Measurements from ENCODE around the gene DNAJC3.

DNA sequence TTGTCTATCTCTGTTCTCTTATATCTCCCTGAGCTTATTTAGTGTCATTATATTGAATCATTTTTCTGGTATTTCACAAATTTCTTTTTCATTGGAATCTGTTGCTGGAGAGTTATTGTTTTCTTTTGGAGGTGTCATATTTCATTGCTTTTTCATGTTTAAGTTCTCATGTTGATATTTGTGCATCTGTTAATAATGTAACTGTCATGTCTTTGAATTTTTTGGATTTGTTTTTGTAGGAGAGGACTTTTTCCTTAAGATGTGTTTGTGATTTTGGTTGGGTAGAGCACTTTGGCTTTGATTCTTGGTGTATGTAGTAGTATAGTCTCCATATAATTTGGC is 64.0 kb downstream of the DNAJC3 start:
- no peak for TF ChIP-seq CTCF (IDR thresholded peaks at IDR 0.05; ENCODE audit: low read depth, low read length, poor library complexity, severe bottlenecking)
- no peak for TF ChIP-seq EZH2phosphoT487 (IDR thresholded peaks at IDR 0.05; ENCODE audit: borderline replicate concordance, low read length)

Measured in DOHH2 (cell line).